Naive thymus-derived CD4-positive, alpha-beta T cell (primary cell): ENCODE results near the gene CFAP251. TPM values are rescaled to one million over a fixed set of nuclear protein-coding genes. Genes with fewer than 3 reads are reported as not detected.

Experiments
- ATAC-seq: fragments of 150-1000 bp; cut with Tn5 transposase; 2 replicates; pipeline ENCODE4 v1.10.0; 2021; ENCODE audit warnings: mild to moderate bottlenecking, moderate library complexity
- CTCF ChIA-PET: fragments of 350-600 bp; sonication (Branson Sonifier 250); formaldehyde crosslinking; loops from one replicate; lab custom pipeline; 2021; ENCODE audit warnings: antibody characterized with exemption; lab: Charles Lee
- POLR2A ChIA-PET: fragments of 350-600 bp; sonication (Branson Sonifier 250); formaldehyde crosslinking; loops from one replicate; lab custom pipeline; 2021; ENCODE audit warnings: antibody characterized with exemption, inconsistent platforms; lab: Charles Lee
- DNase-seq, 9 donors: peaks; one replicate each; pipeline versions ENCODE4 v3.0.0 to v3.0.0-alpha.2; 2020 to 2022; ENCODE audit warnings: mixed read lengths in 1 of 9
- H3K27ac ChIP-seq: one replicate; pipeline ENCODE4 v1.7.0; 2013; ENCODE audit warnings: mild to moderate bottlenecking, low read depth, low read length, moderate library complexity
- H3K27me3 ChIP-seq, 2 donors: one replicate each; pipeline ENCODE4 v1.7.0; 2013; ENCODE audit warnings: low read length in 2 of 2, mild to moderate bottlenecking in 2 of 2, moderate library complexity in 2 of 2; ENCODE audit not compliant: control insufficient read depth in 2 of 2, insufficient read depth in 2 of 2
- H3K36me3 ChIP-seq, 3 experiments: 1 replicate in 2 of 3; 2 replicates in 1 of 3; pipeline ENCODE4 v1.7.0; 2013; ENCODE audit warnings: low read length in 3 of 3, mild to moderate bottlenecking in 3 of 3, moderate library complexity in 1 of 3; ENCODE audit not compliant: insufficient read depth in 3 of 3, control insufficient read depth in 2 of 3
- H3K4me1 ChIP-seq, 2 donors: one replicate each; pipeline ENCODE4 v1.7.0; 2013; ENCODE audit warnings: low read length in 2 of 2, mild to moderate bottlenecking in 2 of 2, moderate library complexity in 1 of 2; ENCODE audit not compliant: control insufficient read depth in 2 of 2, insufficient read depth in 2 of 2
- H3K4me3 ChIP-seq: 2 replicates; pipeline ENCODE4 v1.7.0; 2013; ENCODE audit warnings: mild to moderate bottlenecking, low read length
- H3K9me3 ChIP-seq, 3 experiments: 1 replicate in 2 of 3; 2 replicates in 1 of 3; pipeline ENCODE4 v1.7.0; 2013; ENCODE audit warnings: low read length in 3 of 3; ENCODE audit not compliant: control insufficient read depth in 2 of 3
- H3K27ac Mint-ChIP-seq, 9 donors: one replicate each; pipeline ENCODE4 v1.8.0; 2020 to 2022; ENCODE audit warnings: mixed read lengths in 9 of 9, mild to moderate bottlenecking in 8 of 9, moderate library complexity in 5 of 9, inconsistent platforms in 2 of 9
- H3K27me3 Mint-ChIP-seq, 5 donors: one replicate each; pipeline ENCODE4 v1.8.0; 2021 to 2022; ENCODE audit warnings: mixed read lengths in 5 of 5, mild to moderate bottlenecking in 1 of 5
- H3K36me3 Mint-ChIP-seq, 5 donors: one replicate each; pipeline ENCODE4 v1.8.0; 2020 to 2022; ENCODE audit warnings: mixed read lengths in 5 of 5, mild to moderate bottlenecking in 3 of 5, inconsistent platforms in 1 of 5
- H3K4me1 Mint-ChIP-seq, 7 donors: one replicate each; pipeline ENCODE4 v1.8.0; 2020 to 2022; ENCODE audit warnings: mixed read lengths in 7 of 7, mild to moderate bottlenecking in 3 of 7, inconsistent platforms in 1 of 7
- H3K4me3 Mint-ChIP-seq, 10 donors: one replicate each; pipeline ENCODE4 v1.8.0; 2020 to 2022; ENCODE audit warnings: mild to moderate bottlenecking in 10 of 10, mixed read lengths in 10 of 10, moderate library complexity in 6 of 10, inconsistent platforms in 2 of 10
- H3K9me3 Mint-ChIP-seq, 11 donors: one replicate each; pipeline ENCODE4 v1.8.0; 2020 to 2022; ENCODE audit warnings: mixed read lengths in 11 of 11, mild to moderate bottlenecking in 4 of 11, inconsistent platforms in 1 of 11, moderate library complexity in 1 of 11
- intact Hi-C, 2 donors: fragments of 100-400 bp; cut with micrococcal nuclease; formaldehyde crosslinking; loops; one replicate each; pipeline ENCODE4 v1.15.1; 2023
- polyA plus RNA-seq, 2 donors: library from polyadenylated mRNA; unstranded; fragments of 300-500 nt; fragmentation: Illumina TruSeq; gene quantifications; one replicate each; pipeline ENCODE4 v1.2.3, GENCODE V29; 2021
- total RNA-seq, 6 experiments: library from RNA in 5 of 6; stranded (reverse) in 5 of 6; gene quantifications; 1 replicate in 5 of 6; 2 replicates in 1 of 6; pipeline ENCODE4 v1.2.3 and lab custom pipeline; 2021 to 2026

Gene CFAP251
- total and polyA plus RNA-seq, 7 experiments from 2014 or later, result 0.38 to 1.5 (median 0.88) TPM; not detected in 2

GRCh38 chr12:122028165-122028904, 109.9 kb downstream of the CFAP251 start:
- H3K4me1 Mint-ChIP-seq, result peaks cover 4 to 17% (median 8%) of the 10 kb centered on the region in 7 donors
- H3K4me3 Mint-ChIP-seq, result no peak overlapping the region

GRCh38 chr12:122028905-122029560, 110.6 kb downstream of the CFAP251 start:
- Mint-ChIP-seq H3K9me3 (no peaks in the 10 kb centered on the region), H3K27ac (peak overlapping the region in 3 of 9 donors; percentile 23 to 49 (median 46)), H3K4me1 (peaks cover 3 to 16% (median 6%) of the 10 kb centered on the region in 7 donors), H3K27me3 (no peaks in the 10 kb centered on the region), H3K4me3 (no peak overlapping the region), H3K36me3 (no peaks in the 10 kb centered on the region)
- peaks cover 2 to 10% of the 10 kb centered on the region in 2 donors for H3K4me1 ChIP-seq
- no peaks in the 10 kb centered on the region for H3K27me3 ChIP-seq
- H3K27ac ChIP-seq, result no peak overlapping the region
- intact Hi-C loops, result no loop called here
- POLR2A ChIA-PET, result no interaction called here
- no peak overlapping the region for H3K4me3 ChIP-seq
- H3K36me3 ChIP-seq, result no peaks in the 10 kb centered on the region
- CTCF ChIA-PET, result interaction anchor here (0.6 to 1.1 kb wide), 2 partner anchors 22 to 109 kb away, joined by 3 read pairs; no protein-coding TSS in a partner anchor
- no peaks in the 10 kb centered on the region for H3K9me3 ChIP-seq
- peak; percentile 51 for ATAC-seq
- no peak for DNase-seq

More at GRCh38 chr12:122028165-122028904, 109.9 kb downstream of the CFAP251 start:
- POLR2A ChIA-PET, result interaction anchor here (0.6 to 0.9 kb wide), 2 partner anchors 9 to 22 kb away, joined by 3 read pairs; no protein-coding TSS in a partner anchor
- Mint-ChIP-seq H3K27ac (peak overlapping the region in 2 of 9 donors; percentile 23 to 49), H3K9me3 (no peaks in the 10 kb centered on the region), H3K36me3 (no peaks in the 10 kb centered on the region), H3K27me3 (peaks cover 0 to 2% (median 0%) of the 10 kb centered on the region in 5 donors)
- no peak overlapping the region for H3K27ac ChIP-seq
- H3K36me3 ChIP-seq, result no peaks in the 10 kb centered on the region
- H3K4me3 ChIP-seq, result no peak overlapping the region
- CTCF ChIA-PET, result interaction anchor here (0.6 to 1.2 kb wide), 3 partner anchors 21 to 234 kb away, joined by 3 read pairs; partner anchors contain the start of gene RHOF
- intact Hi-C loops, result no loop called here
- no peak for DNase-seq
- no peaks in the 10 kb centered on the region for H3K27me3 ChIP-seq
- H3K9me3 ChIP-seq, result no peaks in the 10 kb centered on the region
- ATAC-seq, result no peak
- H3K4me1 ChIP-seq, result peaks cover 9 to 10% of the 10 kb centered on the region in 2 donors

- no peaks in the 10 kb centered on the region for H3K9me3 ChIP-seq
- no peak for ATAC-seq
- Mint-ChIP-seq H3K4me1 (peaks cover 3 to 16% (median 6%) of the 10 kb centered on the region in 7 donors), H3K27ac (no peak overlapping the region), H3K27me3 (no peaks in the 10 kb centered on the region), H3K36me3 (no peaks in the 10 kb centered on the region), H3K9me3 (no peaks in the 10 kb centered on the region), H3K4me3 (no peak overlapping the region)
- H3K4me3 ChIP-seq, result no peak overlapping the region
- peaks cover 0 to 10% of the 10 kb centered on the region in 2 donors for H3K4me1 ChIP-seq
- no peaks in the 10 kb centered on the region for H3K36me3 ChIP-seq
- intact Hi-C loops, result no loop called here
- DNase-seq, result no peak
- no peak overlapping the region for H3K27ac ChIP-seq
- ChIA-PET POLR2A (no interaction called here), CTCF (no interaction called here)
- no peaks in the 10 kb centered on the region for H3K27me3 ChIP-seq
Measured at GRCh38 chr12:122029620-122030423, 111.4 kb downstream of the CFAP251 start.

GRCh38 chr12:122030424-122031035, 112.1 kb downstream of the CFAP251 start:
- H3K36me3 Mint-ChIP-seq, result no peaks in the 10 kb centered on the region
- H3K27ac ChIP-seq, result no peak overlapping the region
- H3K4me1 ChIP-seq, result peaks cover 0 to 10% of the 10 kb centered on the region in 2 donors
- peaks cover 0 to 4% (median 0%) of the 10 kb centered on the region in 3 experiments for H3K36me3 ChIP-seq
- H3K4me1 Mint-ChIP-seq, result peaks cover 3 to 16% (median 6%) of the 10 kb centered on the region in 7 donors
- H3K4me3 ChIP-seq, result no peak overlapping the region
- H3K4me3 Mint-ChIP-seq, result no peak overlapping the region
- no peaks in the 10 kb centered on the region for H3K9me3 ChIP-seq
- no peaks in the 10 kb centered on the region for H3K27me3 ChIP-seq
- intact Hi-C loops, result no loop called here
- CTCF ChIA-PET, result no interaction called here
- no peak overlapping the region for H3K27ac Mint-ChIP-seq
- ATAC-seq (no peak), DNase-seq (no peak)
- POLR2A ChIA-PET, result no interaction called here
- H3K27me3 Mint-ChIP-seq, result no peaks in the 10 kb centered on the region
- no peaks in the 10 kb centered on the region for H3K9me3 Mint-ChIP-seq

GRCh38 chr12:122031342-122032216, 113.2 kb downstream of the CFAP251 start:
- peaks cover 3 to 16% (median 6%) of the 10 kb centered on the region in 7 donors for H3K4me1 Mint-ChIP-seq
- Histone ChIP-seq H3K4me1 (peaks cover 0 to 10% of the 10 kb centered on the region in 2 donors), H3K27me3 (no peaks in the 10 kb centered on the region), H3K9me3 (no peaks in the 10 kb centered on the region), H3K36me3 (peaks cover 0 to 4% (median 0%) of the 10 kb centered on the region in 3 experiments), H3K27ac (no peak overlapping the region), H3K4me3 (no peak overlapping the region)
- H3K36me3 Mint-ChIP-seq, result peaks cover 0 to 6% (median 0%) of the 10 kb centered on the region in 5 donors
- no peaks in the 10 kb centered on the region for H3K27me3 Mint-ChIP-seq
- ChIA-PET POLR2A (no interaction called here), CTCF (interaction anchor here (0.6 to 0.9 kb wide), 2 partner anchors 11 to 39 kb away, joined by 3 to 4 read pairs; no protein-coding TSS in a partner anchor)
- ATAC-seq (peak; percentile 71), DNase-seq (peak in 5 of 9 donors; percentile 32 to 64 (median 37))
- H3K4me3 Mint-ChIP-seq, result no peak overlapping the region
- no peak overlapping the region for H3K27ac Mint-ChIP-seq
- intact Hi-C loops, result no loop called here
- no peaks in the 10 kb centered on the region for H3K9me3 Mint-ChIP-seq
